ENCODE results near the gene KCNIP1. TPM values are rescaled to one million over a fixed set of nuclear protein-coding genes. Genes with fewer than 3 reads are reported as not detected.

KCNIP1 gene
- total RNA-seq, 4 donors from 2014 or later: not detected

DNA sequence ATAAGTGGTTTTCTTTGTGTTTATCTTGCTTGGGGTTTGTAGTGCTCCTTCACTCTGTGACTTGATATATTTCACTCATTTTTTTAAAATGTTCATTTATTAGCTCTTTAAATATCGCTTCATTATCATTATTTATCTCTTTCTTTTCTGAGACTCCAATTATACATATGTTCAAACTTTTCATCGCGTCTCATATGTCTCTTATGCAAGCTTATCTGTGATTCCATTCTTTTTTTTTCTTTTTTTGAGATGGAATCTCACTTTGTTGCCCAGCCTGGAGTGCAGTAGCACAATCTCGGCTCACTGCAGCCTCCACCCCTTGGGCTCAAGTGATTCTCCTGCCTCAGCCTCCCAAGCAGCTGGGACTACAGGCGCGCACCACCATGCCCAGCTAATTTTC lies 205.8 kb downstream of the KCNIP1 start:
- Histone ChIP-seq H3K27me3 (no peaks in the 10 kb centered on the region), H3K27ac (no peak overlapping the region), H3K4me1 (no peaks in the 10 kb centered on the region), H3K36me3 (no peaks in the 10 kb centered on the region), H3K4me3 (no peak overlapping the region), H3K9me3 (no peaks in the 10 kb centered on the region)
- TF ChIP-seq POLR2A (IDR thresholded peaks at IDR 0.05): no peak
- TF ChIP-seq, protein P1, sequence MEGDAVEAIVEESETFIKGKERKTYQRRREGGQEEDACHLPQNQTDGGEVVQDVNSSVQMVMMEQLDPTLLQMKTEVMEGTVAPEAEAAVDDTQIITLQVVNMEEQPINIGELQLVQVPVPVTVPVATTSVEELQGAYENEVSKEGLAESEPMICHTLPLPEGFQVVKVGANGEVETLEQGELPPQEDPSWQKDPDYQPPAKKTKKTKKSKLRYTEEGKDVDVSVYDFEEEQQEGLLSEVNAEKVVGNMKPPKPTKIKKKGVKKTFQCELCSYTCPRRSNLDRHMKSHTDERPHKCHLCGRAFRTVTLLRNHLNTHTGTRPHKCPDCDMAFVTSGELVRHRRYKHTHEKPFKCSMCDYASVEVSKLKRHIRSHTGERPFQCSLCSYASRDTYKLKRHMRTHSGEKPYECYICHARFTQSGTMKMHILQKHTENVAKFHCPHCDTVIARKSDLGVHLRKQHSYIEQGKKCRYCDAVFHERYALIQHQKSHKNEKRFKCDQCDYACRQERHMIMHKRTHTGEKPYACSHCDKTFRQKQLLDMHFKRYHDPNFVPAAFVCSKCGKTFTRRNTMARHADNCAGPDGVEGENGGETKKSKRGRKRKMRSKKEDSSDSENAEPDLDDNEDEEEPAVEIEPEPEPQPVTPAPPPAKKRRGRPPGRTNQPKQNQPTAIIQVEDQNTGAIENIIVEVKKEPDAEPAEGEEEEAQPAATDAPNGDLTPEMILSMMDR (IDR thresholded peaks at IDR 0.05): no peak
- DNase-seq: no peak

DNA sequence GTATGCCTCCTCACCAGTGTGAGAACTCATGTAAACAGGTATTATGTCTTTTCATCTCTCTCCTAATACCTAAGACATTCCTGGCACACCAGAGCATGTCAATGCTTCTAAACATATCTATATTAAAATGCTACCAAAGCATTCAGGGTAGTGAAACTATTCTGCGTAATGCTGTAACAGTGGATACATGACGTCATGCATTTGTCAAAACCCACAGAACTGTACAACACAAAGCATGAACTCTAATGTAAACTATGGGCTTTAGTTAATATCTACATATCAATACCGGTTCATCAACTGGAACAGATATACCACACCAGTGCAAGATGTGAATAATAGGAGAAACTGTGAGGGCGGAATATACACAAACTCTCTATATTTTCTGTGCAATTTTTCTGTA lies 207.5 kb downstream of the KCNIP1 start:
- Histone ChIP-seq H3K9me3 (no peaks in the 10 kb centered on the region), H3K36me3 (no peaks in the 10 kb centered on the region), H3K27ac (no peak overlapping the region), H3K27me3 (no peaks in the 10 kb centered on the region), H3K4me1 (no peaks in the 10 kb centered on the region), H3K4me3 (no peak overlapping the region)
- no peak for DNase-seq
- no peak for TF ChIP-seq POLR2A (IDR thresholded peaks at IDR 0.05)
- TF ChIP-seq, protein P1 (IDR thresholded peaks at IDR 0.05): no peak

DNA sequence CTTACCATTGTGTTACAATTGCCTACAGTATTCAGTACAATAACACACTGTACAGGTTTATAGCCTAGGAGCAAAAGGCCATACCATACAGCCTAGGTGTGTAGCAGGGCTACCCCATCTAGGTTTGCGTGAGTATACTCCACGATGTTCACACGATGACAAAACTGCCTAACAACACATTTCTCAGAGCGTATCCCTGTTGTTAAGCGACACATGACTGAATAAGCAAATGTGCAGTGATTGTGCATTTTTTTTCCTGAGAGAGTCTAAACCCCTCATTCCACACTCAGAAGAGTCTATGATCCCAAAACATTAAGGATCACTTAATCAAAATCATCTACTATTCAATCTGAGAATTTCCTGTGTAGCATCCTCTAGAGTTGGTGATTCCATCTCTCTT lies 211.3 kb downstream of the KCNIP1 start:
- Histone ChIP-seq H3K9me3 (no peaks in the 10 kb centered on the region), H3K27me3 (no peaks in the 10 kb centered on the region), H3K36me3 (no peaks in the 10 kb centered on the region), H3K4me3 (no peak overlapping the region), H3K27ac (no peak overlapping the region), H3K4me1 (no peaks in the 10 kb centered on the region)
- no peak for TF ChIP-seq POLR2A (IDR thresholded peaks at IDR 0.05)
- TF ChIP-seq, protein P1 (IDR thresholded peaks at IDR 0.05): no peak
- no peak for DNase-seq

DNA sequence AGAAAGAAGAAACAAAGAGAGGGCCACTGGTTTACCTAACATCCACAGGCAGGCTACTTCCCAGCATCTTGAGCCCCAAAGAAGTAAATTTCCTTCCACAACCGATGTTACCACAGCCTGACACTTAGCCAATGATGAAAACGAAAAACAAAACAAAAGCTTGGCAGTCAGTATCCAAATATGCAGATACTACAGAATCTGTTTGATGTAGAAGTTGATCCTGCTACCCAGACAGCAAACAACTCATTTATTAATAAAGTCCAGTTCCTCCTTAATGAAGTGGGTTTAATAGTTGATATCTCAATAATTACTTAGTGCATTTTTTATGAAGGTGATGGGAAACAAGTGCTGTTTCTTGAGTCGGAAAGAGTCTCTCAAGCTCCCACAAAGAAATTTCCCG lies 212.6 kb downstream of the KCNIP1 start:
- no peaks in the 10 kb centered on the region for H3K27me3 ChIP-seq

DNA sequence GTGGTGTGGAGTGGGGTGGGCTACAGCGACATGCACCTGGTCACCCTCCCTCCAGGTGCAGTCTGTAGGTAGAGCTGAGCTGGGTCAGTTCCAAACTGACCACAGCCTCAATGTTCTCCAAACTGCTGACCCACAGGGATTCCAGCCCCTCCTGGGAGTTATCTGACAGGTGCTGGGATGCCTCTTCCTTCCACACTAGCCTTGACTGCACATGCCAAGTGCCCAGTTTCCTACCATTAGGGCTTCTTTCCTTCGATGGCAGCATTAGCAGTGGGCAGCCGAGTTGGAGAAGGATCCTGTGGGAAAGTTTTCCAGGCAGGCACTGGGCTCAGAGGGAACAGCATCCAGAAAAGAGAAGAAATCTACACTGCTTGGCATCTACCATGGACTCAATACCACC lies 215.7 kb downstream of the KCNIP1 start:
- Histone ChIP-seq H3K4me3 (no peak overlapping the region), H3K27ac (no peak overlapping the region), H3K27me3 (no peaks in the 10 kb centered on the region), H3K4me1 (no peaks in the 10 kb centered on the region), H3K36me3 (no peaks in the 10 kb centered on the region), H3K9me3 (no peaks in the 10 kb centered on the region)
- DNase-seq: no peak
- no peak for TF ChIP-seq POLR2A (IDR thresholded peaks at IDR 0.05)
- TF ChIP-seq, protein P1 (IDR thresholded peaks at IDR 0.05): no peak

More for the DNA sequence above, 212.6 kb downstream of the KCNIP1 start:
- H3K4me1 ChIP-seq: no peaks in the 10 kb centered on the region
- H3K9me3 ChIP-seq: no peaks in the 10 kb centered on the region
- no peaks in the 10 kb centered on the region for H3K36me3 ChIP-seq
- DNase-seq: no peak
- no peak for TF ChIP-seq POLR2A (IDR thresholded peaks at IDR 0.05)
- TF ChIP-seq, protein P1 (IDR thresholded peaks at IDR 0.05): no peak
- no peak overlapping the region for H3K27ac ChIP-seq
- H3K4me3 ChIP-seq: no peak overlapping the region

DNA sequence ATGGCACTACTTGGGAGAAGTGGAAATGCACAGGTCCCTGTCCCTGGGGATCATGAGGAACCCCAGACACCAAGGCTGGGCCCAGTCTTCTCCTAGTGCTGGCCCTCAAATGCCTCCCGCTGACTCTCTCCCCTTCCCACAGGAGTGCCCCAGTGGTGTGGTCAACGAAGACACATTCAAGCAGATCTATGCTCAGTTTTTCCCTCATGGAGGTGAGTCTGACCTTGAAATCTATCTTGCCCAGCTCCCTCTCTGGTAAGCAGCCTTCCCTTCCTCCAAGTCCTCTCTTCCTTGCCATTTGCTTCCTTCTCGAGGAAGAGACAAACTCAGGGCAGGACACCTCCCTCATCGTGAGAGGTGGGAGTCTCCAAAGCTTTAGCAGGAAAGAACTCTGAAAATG lies 216.4 kb downstream of the KCNIP1 start:
- TF ChIP-seq POLR2A (IDR thresholded peaks at IDR 0.05): no peak
- TF ChIP-seq, protein P1 (IDR thresholded peaks at IDR 0.05): no peak
- Histone ChIP-seq H3K27me3 (no peaks in the 10 kb centered on the region), H3K9me3 (no peaks in the 10 kb centered on the region), H3K4me3 (no peak overlapping the region), H3K36me3 (no peaks in the 10 kb centered on the region), H3K4me1 (no peaks in the 10 kb centered on the region), H3K27ac (no peak overlapping the region)
- no peak for DNase-seq
